Thyroid gland (tissue), 4 donors: ENCODE measurements around the gene FER1L5. TPM values are rescaled to one million over a fixed set of nuclear protein-coding genes. Genes with fewer than 3 reads are reported as not detected.

Source experiments
- DNase-seq, 2 donors: peaks; one replicate each; pipeline ENCODE4 v3.0.0-alpha.2; 2019
- H3K27ac ChIP-seq, 3 donors: fragments of 200-600 bp; sonication (generic); 1 replicate in 2 of 3; 2 replicates in 1 of 3; pipeline ENCODE4 v1.5.1; 2016 to 2019; ENCODE audit warnings: mild to moderate bottlenecking in 1 of 3, moderate library complexity in 1 of 3
- H3K27me3 ChIP-seq: fragments of 200-600 bp; sonication (generic); one replicate; pipeline ENCODE4 v1.5.1; 2019
- H3K36me3 ChIP-seq, 2 donors: fragments of 200-600 bp; sonication (generic); one replicate each; pipeline ENCODE4 v1.5.1; 2016 to 2019
- H3K4me1 ChIP-seq, 2 donors: fragments of 200-600 bp; sonication (generic); one replicate each; pipeline ENCODE4 v1.5.1; 2017 to 2019
- H3K4me3 ChIP-seq, 3 donors: fragments of 200-600 bp; sonication (generic); replicated peaks in 1 of 3; 1 replicate in 2 of 3; 2 replicates in 1 of 3; pipeline ENCODE4 v1.5.1; 2016; ENCODE audit warnings: mild to moderate bottlenecking in 1 of 3
- H3K9me3 ChIP-seq: fragments of 200-600 bp; sonication (generic); one replicate; pipeline ENCODE4 v1.5.1; 2017
- CTCF ChIP-seq, 6 experiments: fragments of 200-600 bp in 3 of 6; fragments of 450-650 bp in 3 of 6; sonication (generic) in 3 of 6; IDR thresholded peaks; one replicate each; pipeline ENCODE4 v1.5.1; 2016 to 2019; ENCODE audit warnings: antibody characterized with exemption in 6 of 6, mild to moderate bottlenecking in 2 of 6, inconsistent platforms in 1 of 6, moderate library complexity in 1 of 6
- POLR2A ChIP-seq, 2 donors: fragments of 450-650 bp; IDR thresholded peaks; one replicate each; pipeline ENCODE4 v1.6.1; 2017; ENCODE audit warnings: antibody characterized with exemption in 2 of 2, mild to moderate bottlenecking in 2 of 2, moderate library complexity in 1 of 2
- WGBS, 2 donors: methylation state at CpG; one replicate each; pipeline ENCODE4 v1.1.5; 2017; 5-methylcytosine and 5-hydroxymethylcytosine counted together
- intact Hi-C: fragments of 100-400 bp; cut with DNase I; formaldehyde crosslinking; loops from one replicate; pipeline ENCODE4 v1.15.1; 2023
- total RNA-seq, 4 donors: library from RNA; depleted of rRNA; stranded (reverse); fragments of >200 nt; gene quantifications; one replicate each; pipeline ENCODE4 v1.2.3, GENCODE V29; 2016

The FER1L5 gene
- total RNA-seq, 4 donors from 2014 or later, result 0.11 to 1.5 (median 0.34) TPM

GRCh38 chr2:96699621-96700020 lies 57.1 kb downstream of the FER1L5 start:
- no peak for TF ChIP-seq POLR2A (IDR thresholded peaks at IDR 0.05)
- TF ChIP-seq CTCF (IDR thresholded peaks at IDR 0.05), result no peak
- Histone ChIP-seq H3K4me3 (no peak overlapping the region), H3K27ac (no peak overlapping the region), H3K36me3 (no peaks in the 10 kb centered on the region), H3K27me3 (no peaks in the 10 kb centered on the region), H3K4me1 (no peaks in the 10 kb centered on the region), H3K9me3 (no peaks in the 10 kb centered on the region)
- WGBS, 2 donors, result 82 to 90% methylated on average over 8 to 9 of the region's 9 CpGs
- no peak for DNase-seq
- intact Hi-C loops, result no loop called here

GRCh38 chr2:96700086-96700485 lies 57.5 kb downstream of the FER1L5 start:
- DNase-seq, result no peak
- no peaks in the 10 kb centered on the region for H3K9me3 ChIP-seq
- H3K36me3 ChIP-seq, result no peaks in the 10 kb centered on the region
- H3K4me1 ChIP-seq, result no peaks in the 10 kb centered on the region
- 96 to 97% methylated on average over 8 of the region's 8 CpGs for WGBS, 2 donors
- no peaks in the 10 kb centered on the region for H3K27me3 ChIP-seq
- TF ChIP-seq POLR2A (IDR thresholded peaks at IDR 0.05), result no peak
- no peak for TF ChIP-seq CTCF (IDR thresholded peaks at IDR 0.05)
- no peak overlapping the region for H3K4me3 ChIP-seq
- no peak overlapping the region for H3K27ac ChIP-seq
- intact Hi-C loops, result no loop called here

- no peaks in the 10 kb centered on the region for H3K9me3 ChIP-seq
- no peaks in the 10 kb centered on the region for H3K4me1 ChIP-seq
- H3K27me3 ChIP-seq, result no peaks in the 10 kb centered on the region
- H3K36me3 ChIP-seq, result peaks cover 11 to 13% of the 10 kb centered on the region in 2 donors
- no peak for DNase-seq
- 95 to 96% methylated on average over 6 of the region's 6 CpGs for WGBS, 2 donors
- H3K4me3 ChIP-seq, result no peak overlapping the region
- H3K27ac ChIP-seq, result no peak overlapping the region
- TF ChIP-seq POLR2A (IDR thresholded peaks at IDR 0.05) (no peak), CTCF (IDR thresholded peaks at IDR 0.05) (no peak)
- intact Hi-C loops, result no loop called here
Observed at GRCh38 chr2:96701636-96702035, 59.1 kb downstream of the FER1L5 start.

GRCh38 chr2:96702098-96702785 lies 59.7 kb downstream of the FER1L5 start:
- no peak for DNase-seq
- intact Hi-C loops, result no loop called here
- H3K27ac ChIP-seq, result no peak overlapping the region
- no peaks in the 10 kb centered on the region for H3K4me1 ChIP-seq
- H3K4me3 ChIP-seq, result no peak overlapping the region
- no peaks in the 10 kb centered on the region for H3K9me3 ChIP-seq
- no peak for TF ChIP-seq POLR2A (IDR thresholded peaks at IDR 0.05)
- no peak for TF ChIP-seq CTCF (IDR thresholded peaks at IDR 0.05)
- WGBS, 2 donors, result 91% methylated on average over 7 of the region's 17 CpGs
- peaks cover 17 to 19% of the 10 kb centered on the region in 2 donors for H3K36me3 ChIP-seq
- no peaks in the 10 kb centered on the region for H3K27me3 ChIP-seq

- Histone ChIP-seq H3K4me1 (no peaks in the 10 kb centered on the region), H3K27me3 (no peaks in the 10 kb centered on the region), H3K27ac (no peak overlapping the region), H3K36me3 (peaks cover 24 to 29% of the 10 kb centered on the region in 2 donors), H3K9me3 (no peaks in the 10 kb centered on the region), H3K4me3 (no peak overlapping the region)
- DNase-seq, result no peak
- 96 to 99% methylated on average over 15 of the region's 16 CpGs for WGBS, 2 donors
- intact Hi-C loops, result no loop called here
- TF ChIP-seq POLR2A (IDR thresholded peaks at IDR 0.05), result no peak
- TF ChIP-seq CTCF (IDR thresholded peaks at IDR 0.05), result no peak
Observed at GRCh38 chr2:96703021-96703751, 60.6 kb downstream of the FER1L5 start.
